Uterus (tissue), 2 donors: ENCODE data around the gene EVA1C.

ENCODE experiments used
- CTCF ChIP-seq, 4 experiments: fragments of 200-600 bp in 2 of 4; fragments of 450-650 bp in 2 of 4; sonication (generic) in 2 of 4; IDR thresholded peaks; one replicate each; pipeline ENCODE4 v1.5.1; 2016 to 2019; ENCODE audit warnings: antibody characterized with exemption in 4 of 4, mild to moderate bottlenecking in 2 of 4, moderate library complexity in 1 of 4
- POLR2A ChIP-seq, 2 donors: fragments of 450-650 bp; IDR thresholded peaks; one replicate each; pipeline ENCODE4 v1.6.1; 2016; ENCODE audit warnings: antibody characterized with exemption in 2 of 2, mild to moderate bottlenecking in 1 of 2, moderate library complexity in 1 of 2

- TF ChIP-seq CTCF (IDR thresholded peaks at IDR 0.05): no peak
- TF ChIP-seq POLR2A (IDR thresholded peaks at IDR 0.05): no peak
Measured at GRCh38 chr21:32423320-32424190, 11.0 kb downstream of the EVA1C start.
